GM12801 (cell line): ENCODE data around the gene BTBD9.

Experiments used
- TF ChIP-seq, protein P1 (sequence below): IDR thresholded peaks from one replicate; pipeline ENCODE4 v1.5.1; 2011; ENCODE audit warnings: control low read depth; ENCODE audit not compliant: insufficient read length; ENCODE audit errors: extremely low read depth

The BTBD9 gene

DNA sequence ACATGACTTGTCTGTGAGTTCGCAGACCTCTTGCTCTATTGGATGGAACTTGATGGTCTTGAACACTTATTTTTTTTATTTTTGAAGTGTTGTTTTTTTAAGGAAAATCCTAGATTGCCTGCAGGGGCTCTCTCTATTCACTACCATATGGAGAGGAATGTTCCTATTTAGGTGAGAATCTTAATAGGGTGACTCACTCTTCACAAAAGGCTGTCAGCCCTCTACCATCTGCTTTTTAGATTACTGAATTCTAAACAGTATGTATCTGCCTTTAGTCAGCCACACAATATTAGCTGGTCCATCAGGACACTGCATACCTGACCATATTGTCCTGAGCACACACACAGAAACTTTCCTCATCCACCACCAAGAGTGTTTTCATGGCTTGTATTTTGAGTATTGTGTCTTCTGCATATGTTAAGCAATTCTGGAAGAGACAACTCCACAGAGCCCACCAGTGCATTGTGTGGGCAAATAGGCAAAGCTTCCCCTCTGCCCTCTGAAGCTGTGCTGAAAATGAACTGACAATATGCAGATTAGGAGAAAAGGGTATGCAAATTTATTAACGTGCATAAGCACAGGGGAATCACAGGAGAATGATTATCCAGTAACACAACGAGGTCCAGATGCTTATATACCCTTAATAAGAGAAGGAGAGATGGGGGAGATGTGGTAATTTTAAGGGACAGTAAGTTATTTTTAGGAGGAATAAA, 6.6 kb upstream of the BTBD9 start:
- TF ChIP-seq, protein P1, sequence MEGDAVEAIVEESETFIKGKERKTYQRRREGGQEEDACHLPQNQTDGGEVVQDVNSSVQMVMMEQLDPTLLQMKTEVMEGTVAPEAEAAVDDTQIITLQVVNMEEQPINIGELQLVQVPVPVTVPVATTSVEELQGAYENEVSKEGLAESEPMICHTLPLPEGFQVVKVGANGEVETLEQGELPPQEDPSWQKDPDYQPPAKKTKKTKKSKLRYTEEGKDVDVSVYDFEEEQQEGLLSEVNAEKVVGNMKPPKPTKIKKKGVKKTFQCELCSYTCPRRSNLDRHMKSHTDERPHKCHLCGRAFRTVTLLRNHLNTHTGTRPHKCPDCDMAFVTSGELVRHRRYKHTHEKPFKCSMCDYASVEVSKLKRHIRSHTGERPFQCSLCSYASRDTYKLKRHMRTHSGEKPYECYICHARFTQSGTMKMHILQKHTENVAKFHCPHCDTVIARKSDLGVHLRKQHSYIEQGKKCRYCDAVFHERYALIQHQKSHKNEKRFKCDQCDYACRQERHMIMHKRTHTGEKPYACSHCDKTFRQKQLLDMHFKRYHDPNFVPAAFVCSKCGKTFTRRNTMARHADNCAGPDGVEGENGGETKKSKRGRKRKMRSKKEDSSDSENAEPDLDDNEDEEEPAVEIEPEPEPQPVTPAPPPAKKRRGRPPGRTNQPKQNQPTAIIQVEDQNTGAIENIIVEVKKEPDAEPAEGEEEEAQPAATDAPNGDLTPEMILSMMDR, result no peak

DNA sequence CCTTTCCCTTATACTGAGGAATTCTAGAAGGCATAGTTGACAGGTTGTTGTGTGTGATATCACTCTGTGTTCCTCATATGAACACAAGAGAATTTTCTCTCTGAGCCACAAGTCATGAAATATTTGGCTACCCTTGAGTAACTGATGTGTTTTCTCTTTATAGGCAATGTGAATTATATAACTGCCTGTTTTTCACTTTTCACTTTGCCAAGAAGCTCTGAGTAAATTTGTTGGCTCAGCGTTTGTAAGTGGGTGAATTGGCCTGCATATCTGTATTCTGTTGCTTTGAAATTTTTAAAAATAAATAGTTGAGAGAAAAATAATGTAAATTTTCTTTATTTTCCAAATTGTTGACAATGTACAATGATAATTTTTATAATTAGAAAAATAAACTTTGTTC, 5.2 kb upstream of the BTBD9 start:
- TF ChIP-seq, protein P1, result no peak

DNA sequence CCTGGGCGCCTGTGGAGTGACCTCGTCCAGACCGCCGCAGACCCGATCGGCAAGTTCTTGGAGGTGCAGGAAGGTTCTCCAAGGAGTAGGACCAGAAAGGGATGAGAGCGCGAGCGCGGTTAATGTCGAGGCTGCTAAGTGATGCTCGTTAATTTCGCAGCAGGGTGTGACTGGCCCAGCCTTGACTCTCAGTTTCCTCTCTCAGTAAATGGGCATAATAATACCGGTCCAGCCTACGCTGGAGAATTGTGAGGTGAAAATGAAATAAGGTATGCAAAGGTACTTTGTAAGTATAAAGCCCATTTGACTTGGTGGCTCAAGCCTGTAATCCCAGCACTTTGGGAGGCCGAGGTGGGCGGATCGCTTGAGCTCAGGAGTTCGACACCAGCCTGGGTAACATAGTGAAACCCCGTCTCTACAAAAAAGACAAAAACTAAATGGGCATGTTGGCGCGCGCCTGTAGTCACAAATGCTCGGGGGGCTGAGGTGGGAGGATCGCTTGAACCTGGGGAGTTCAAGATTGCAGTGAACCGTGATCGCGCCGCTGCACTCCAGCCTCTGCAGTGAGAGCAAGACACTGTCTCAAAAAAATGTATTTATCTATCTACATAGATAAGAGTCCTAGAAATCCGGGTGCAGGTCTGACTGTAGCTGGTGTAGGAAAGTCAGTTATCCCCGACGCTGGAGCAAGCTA, 634 bp upstream of the BTBD9 start:
- TF ChIP-seq, protein P1, result no peak

DNA sequence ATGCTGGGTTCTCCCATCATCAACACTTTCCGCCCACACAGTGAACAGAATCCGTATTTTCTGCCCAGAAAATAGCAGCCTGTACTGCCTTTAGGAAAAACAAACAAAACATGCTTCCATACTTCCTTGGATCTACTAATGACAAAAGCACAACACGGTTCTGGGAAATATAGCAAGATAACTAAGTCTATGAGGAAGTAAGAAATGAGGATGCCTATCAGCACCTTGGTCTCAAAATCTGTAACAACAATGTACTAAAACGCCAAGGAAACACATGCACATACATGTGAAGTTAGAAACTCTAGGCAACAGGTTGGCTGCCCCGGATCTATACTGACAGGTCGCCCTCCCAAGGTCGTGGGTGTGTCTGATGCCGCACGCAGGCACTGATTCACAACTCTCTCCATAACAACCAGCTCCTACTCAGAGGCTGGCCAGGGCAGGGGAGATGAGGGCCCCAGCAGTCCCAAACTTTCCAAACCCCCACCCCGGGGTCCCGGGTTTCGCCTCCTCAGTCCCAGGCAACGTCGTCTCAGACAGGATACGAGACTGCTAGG, 710 bp downstream of the BTBD9 start:
- TF ChIP-seq, protein P1, result no peak

DNA sequence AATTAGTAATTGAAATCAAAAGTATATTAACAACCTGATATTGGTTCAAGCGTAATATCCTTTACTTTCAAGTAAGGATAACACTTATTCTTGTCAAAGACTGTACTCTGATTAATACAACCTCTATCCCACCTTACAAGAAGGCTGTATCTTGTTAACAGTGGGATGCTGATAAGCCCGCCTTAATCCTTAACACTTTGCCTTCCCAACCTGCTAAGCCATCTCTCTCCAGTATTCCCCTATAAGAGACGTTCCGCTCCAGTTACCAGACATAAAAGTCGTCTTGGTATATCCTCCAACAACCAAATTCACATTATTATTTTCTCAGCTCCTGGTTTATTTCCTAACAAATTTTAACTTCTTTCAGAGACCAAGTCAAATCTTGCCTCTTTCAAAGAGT, 2.0 kb downstream of the BTBD9 start:
- TF ChIP-seq, protein P1, result no peak

DNA sequence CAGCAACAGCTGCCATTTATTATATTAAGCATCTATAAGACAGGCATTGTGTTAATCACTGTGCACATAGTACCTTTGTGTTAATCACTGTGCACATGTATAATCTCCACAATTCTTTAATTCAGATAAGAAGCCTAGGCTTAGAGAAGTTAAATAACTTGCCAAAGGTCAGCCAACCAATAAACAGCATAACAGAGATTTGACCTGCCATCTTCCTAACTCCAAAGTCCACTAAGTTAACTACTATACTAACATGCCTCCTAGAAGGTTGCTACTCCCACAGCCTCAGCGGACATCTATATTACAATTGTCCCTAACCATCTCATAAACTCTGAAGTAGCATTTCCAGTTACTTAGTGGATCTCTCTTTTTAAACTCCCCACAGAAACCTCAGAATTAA, 3.7 kb downstream of the BTBD9 start:
- TF ChIP-seq, protein P1, result no peak

DNA sequence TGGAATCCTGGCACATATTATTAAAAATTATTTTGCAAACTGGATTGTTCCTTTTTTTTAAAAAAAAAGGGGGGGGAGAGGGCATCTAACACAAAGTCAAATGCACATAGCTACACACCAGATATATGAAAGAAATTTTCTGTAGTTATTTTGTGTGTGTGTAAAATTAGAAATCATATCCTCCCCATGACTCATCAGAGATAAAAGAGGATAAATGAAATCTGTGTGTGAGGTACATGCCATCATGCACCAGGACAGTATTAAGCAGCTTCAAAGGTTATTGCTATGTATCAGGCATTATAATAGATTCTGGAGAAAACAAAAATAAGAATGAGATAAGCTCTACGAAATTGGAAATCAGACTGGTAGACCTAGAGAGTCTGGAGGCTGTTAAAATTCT, 5.2 kb downstream of the BTBD9 start:
- TF ChIP-seq, protein P1, result no peak
